ENCODE data around the gene TMEM45A.
"Not testable (repeated sequence)": the region's sequence is repeated elsewhere in the genome, so short reads cannot be mapped to it uniquely, and the experiment has no call there.

Gene TMEM45A, protein sequence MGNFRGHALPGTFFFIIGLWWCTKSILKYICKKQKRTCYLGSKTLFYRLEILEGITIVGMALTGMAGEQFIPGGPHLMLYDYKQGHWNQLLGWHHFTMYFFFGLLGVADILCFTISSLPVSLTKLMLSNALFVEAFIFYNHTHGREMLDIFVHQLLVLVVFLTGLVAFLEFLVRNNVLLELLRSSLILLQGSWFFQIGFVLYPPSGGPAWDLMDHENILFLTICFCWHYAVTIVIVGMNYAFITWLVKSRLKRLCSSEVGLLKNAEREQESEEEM

DNA sequence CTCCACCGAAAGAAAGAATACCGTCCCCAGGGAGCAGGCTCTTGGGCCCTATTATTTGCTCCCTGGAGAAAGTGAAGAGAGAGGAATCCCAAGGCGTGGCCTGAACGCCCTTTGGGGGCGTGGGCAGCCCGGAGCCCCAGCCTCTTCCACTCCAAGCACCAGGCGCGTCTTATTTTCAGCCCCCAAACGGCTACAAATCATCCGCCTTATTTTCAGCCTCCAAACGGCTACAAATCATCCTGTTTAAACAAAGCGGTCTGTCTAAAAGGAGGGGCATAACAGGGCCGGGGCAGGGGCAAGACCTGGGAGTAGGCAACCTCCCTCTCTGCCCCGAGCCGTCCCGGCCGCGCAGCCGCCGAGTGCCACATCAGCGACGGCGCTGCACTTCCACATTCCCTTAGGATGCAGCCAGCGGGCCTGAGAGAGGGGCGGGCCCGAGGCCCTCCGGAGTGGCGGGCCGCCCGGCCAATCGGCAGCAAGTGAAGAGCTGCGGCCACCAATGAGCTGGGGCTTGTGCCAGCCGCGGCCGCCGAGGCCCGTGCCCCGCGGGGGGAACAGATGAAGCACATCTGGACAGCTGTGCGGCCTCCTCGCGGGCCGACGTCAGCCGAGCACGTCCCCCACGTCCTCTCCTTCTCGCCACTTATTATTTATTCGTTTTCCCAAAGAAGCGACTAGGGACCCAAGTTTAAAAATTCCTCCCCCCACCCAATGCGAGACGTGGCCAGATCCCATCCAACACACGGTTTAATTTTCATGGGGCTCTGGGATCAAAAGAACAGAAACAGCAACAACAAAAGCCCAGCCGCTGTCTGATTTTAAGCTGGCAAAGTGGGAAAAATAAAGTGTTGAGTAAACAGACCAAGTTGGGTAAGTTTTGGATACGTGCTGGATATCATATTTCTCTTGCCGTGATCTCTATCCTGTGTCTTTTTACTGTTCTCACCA lies at the start of gene TMEM45A:
TMEM45A (plus strand) TSS at position 561 of the 948 bp plus-strand sequence. CDS start 62,593 bp downstream, outside the sequence.
- DNase-seq (ENCODE audit: low spot score) = peak; percentile 74

GRCh38 chr3:100443690-100444089 lies 48.7 kb upstream of the TMEM45A start:
- DNase-seq (ENCODE audit: low spot score) = no peak

- not testable (repeated sequence) for DNase-seq (ENCODE audit: low spot score)
Measured at GRCh38 chr3:100447067-100447466, 45.4 kb upstream of the TMEM45A start.

DNA sequence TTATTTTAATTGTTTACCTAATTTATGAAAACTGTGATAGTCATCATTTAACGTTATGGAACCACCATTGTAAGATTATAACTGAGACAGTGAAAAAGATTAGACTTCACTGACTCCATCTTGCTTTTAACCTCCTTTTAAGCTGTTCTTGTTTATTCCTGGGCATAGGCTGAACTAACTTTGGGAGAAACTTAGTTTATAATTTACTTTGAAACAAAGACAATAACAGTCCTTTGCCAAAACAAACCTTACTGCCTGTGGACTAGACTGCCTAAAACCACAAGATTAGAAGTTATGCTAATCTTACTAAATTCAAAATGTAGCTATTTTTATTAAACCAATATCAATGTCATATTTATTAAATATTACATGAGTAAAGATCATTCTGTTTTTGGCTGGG lies 44.3 kb upstream of the TMEM45A start:
- no peak for DNase-seq (ENCODE audit: low spot score)

GRCh38 chr3:100449214-100449613 lies 43.2 kb upstream of the TMEM45A start:
- no peak for DNase-seq (ENCODE audit: low spot score)

DNA sequence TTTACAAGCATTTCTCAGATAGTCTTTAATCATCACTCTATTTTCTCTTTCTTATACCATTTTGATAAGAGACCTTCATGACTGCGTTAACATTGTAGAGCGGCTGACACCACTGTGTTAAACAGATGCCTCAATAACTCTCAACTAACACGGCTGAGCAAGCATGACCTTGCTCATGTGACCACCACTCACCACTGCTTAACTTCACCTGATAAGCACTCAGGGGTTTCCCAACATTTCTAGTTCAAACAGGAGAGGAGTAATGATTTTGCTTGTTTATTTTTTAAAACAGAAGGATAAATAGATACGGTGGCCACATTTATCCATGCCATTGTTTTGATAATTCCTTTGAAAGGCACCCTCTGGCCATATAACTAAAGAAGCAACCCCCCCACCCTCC lies 37.7 kb upstream of the TMEM45A start:
- DNase-seq (ENCODE audit: low spot score) = no peak

DNA sequence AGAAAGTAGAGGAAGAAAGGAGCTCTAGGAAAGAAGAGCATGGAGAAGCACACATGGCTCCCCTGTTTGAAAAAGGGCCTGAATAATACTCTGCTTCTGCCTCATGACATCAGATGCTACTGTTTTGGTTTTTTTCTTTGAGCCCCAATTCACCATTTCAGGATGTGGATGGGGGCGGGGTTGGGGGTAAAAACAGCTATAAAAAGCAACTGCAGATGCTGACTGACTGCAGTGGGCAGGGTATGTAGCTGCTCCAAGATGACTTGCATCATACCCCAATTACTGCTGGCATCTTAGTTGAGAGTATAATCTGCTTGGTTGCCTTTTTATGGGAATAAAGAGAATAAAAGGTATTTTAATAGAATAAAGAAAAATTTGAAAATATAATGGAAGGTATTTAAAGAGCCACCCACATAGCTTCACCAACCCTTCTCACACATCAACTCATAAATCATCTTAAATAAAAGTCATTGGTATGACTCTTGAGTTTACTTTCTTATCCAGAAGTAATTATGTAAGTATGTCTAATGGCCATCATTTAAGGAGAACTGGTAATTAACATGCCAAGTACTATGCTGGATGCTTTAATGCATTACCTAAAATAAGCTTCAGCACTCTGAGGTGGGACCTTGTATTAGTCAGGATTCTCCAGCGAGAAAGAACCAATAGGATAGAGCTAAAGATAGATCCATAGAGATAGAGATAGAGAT lies 36.4 kb upstream of the TMEM45A start:
- no peak for DNase-seq (ENCODE audit: low spot score)

DNA sequence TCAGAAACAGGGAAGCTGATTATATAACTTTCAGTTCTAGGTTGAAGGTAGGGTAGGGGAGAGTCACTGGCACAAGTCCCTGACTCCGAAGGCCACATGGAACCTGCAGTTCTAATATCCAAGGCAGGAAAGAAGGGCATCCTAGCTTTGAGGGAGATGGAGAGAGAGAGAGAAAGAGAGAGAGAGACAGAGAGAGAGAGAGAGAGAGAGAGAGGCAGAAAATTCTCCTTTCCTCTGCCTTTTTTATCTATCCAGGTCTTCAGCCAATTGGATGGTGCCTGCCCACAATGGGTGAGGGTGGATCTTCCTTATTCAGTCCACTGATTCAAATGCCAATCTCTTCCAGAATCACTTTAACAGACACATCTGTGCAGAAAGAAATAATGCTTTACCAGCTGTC lies 35.7 kb upstream of the TMEM45A start:
- DNase-seq (ENCODE audit: low spot score) = no peak

DNA sequence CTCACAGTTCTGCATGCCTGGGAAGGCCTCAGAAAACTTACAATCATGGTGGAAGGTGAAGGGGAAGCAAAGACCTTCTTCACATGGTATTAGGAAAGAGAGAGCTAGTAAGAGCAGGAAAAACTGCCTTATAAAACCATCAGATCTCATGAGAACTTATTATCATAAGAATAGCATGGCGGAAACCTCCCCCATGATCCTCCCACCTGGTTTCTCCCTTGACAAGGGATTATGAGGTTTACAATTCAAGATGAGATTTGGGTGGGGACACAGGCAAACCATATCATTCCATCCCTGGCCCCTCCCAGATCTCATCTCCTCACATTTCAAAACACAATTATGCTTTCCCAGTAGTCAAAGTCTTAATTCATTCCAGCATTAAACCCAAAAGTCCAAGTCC lies 34.6 kb upstream of the TMEM45A start:
- DNase-seq (ENCODE audit: low spot score) = no peak

DNA sequence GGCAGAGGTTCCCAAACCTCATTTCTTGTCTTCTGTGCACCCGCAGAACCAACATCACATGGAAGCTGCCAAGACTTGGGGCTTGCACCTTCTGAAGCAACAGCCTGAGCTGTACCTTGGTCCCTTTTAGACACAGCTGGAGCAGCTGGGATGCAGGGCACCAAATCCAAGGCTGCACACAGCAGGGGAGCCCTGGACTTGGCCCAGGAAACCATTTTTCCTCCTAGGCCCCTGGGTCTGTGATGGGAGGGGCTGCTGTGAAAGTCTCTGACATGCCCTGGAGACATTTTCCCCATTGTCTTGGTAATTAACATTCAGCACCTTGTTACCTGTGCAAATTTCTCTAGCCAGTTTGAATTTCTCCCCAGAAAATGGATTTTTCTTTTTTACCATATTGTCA lies 33.6 kb upstream of the TMEM45A start:
- DNase-seq (ENCODE audit: low spot score) = no peak

DNA sequence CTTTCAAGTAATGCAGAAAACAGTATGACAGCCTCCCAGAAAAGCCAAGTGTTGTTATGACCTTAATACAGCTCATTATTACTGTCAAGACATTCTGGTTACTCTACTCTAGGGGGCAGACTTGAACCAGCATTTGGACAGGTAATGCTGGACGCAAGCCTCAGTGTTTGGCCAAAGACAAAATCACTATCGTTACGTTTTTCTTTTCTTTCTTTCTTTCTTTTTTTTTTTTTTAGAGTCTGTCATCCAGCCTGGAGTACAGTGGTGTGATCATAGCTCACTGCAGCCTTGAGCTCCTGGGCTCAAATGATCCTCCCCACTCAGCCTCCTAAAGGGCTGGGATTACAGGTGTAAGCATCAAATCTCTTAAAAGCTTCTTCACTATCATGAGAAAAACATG lies 29.4 kb upstream of the TMEM45A start:
- DNase-seq (ENCODE audit: low spot score) = peak; percentile 18

- no peak for DNase-seq (ENCODE audit: low spot score)
Measured at GRCh38 chr3:100463646-100464155, 28.7 kb upstream of the TMEM45A start.

GRCh38 chr3:100465892-100466777 lies 26.3 kb upstream of the TMEM45A start:
- no peak for DNase-seq (ENCODE audit: low spot score)

- no peak for DNase-seq (ENCODE audit: low spot score)
Measured at GRCh38 chr3:100467133-100467532, 25.3 kb upstream of the TMEM45A start.

- DNase-seq (ENCODE audit: low spot score) = no peak
Measured at GRCh38 chr3:100468676-100469075, 23.7 kb upstream of the TMEM45A start.

DNA sequence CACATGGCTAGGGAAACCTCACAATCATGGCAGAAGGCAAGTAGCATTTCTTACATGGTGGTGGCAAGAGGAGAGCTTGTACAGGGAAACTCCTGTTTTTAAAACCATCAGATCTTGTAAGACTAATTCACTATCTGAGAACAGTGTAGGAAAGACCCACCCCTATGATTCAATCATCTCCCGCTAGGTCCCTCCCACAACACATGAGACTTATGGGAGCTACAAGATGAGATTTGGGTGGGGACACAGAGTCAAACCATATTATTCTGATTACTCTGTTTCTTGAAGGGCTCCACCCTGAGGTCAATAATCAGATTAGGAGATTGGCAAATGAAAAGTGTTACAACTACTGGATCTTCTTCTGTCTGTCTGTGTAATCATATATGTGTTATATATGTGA lies 21.5 kb upstream of the TMEM45A start:
- DNase-seq (ENCODE audit: low spot score) = no peak

DNA sequence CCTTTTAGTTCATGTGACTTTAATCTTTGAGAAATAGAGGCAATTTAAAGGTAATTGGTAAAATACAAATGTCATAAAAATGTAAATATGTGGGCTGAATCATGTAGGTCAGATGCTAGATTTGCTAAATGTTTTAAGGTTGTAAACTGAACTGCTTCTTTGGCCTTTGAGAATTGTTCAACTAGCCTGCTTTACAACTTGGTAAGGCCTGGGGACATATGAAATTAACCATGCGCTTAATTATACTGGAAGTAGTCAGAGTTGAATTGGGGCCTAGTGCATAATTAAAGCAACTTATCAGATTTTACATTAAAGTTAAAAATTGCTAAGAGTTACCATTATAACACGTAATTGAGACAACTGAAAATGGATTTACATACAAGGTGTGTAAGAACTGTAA lies 21.0 kb upstream of the TMEM45A start:
- no peak for DNase-seq (ENCODE audit: low spot score)

GRCh38 chr3:100477851-100478360 lies 14.5 kb upstream of the TMEM45A start:
- not testable (repeated sequence) for DNase-seq (ENCODE audit: low spot score)

DNA sequence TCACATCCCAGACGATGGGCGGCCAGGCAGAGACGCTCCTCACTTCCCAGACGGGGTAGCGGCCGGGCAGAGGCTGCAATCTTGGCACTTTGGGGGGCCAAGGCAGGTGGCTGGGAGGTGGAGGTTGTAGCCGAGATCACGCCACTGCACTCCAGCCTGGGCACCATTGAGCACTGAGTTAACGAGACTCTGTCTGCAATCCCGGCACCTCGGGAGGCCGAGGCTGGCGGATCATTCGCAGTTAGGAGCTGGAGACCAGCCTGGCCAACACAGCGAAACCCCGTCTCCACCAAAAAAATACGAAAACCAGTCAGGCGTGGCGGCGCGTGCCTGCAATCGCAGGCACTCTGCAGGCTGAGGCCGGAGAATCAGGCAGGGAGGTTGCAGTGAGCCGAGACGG lies 13.9 kb upstream of the TMEM45A start:
- not testable (repeated sequence) for DNase-seq (ENCODE audit: low spot score)

DNA sequence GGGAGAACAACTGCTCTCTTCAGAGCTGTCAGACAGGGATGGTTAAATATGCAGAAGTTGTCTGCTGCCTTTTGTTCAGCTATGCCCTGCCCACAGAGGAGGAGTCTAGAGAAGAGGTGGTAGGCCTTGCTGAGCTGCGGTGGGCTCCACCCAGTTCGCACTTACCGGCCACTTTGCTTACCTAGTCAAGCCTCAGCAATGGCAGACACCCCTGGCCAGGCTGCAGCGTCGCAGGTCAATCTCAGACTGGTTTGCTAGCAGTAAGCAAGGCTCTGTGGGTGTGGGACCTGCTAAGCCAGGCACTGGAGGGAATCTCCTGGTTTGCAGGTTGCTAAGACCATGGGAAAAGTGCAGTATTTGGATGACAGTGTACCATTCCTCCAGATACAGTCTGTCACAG lies 12.3 kb upstream of the TMEM45A start:
- no peak for DNase-seq (ENCODE audit: low spot score)

GRCh38 chr3:100482176-100482575 lies 10.2 kb upstream of the TMEM45A start:
- no peak for DNase-seq (ENCODE audit: low spot score)
